Measurements from ENCODE around the gene FUT1. TPM values are rescaled to one million over a fixed set of nuclear protein-coding genes. Genes with fewer than 3 reads are reported as not detected.

The FUT1 gene
- total RNA-seq = 16.3 and 30.4 TPM in 2 replicates

GRCh38 chr19:48752496-48753365, at the start of gene FUT1:
Gene FUT1, minus strand, starts transcription at chr19:48752641. Its CDS starts 1,360 bp downstream, at chr19:48751281.

GRCh38 chr19:48755084-48755641, 2.7 kb upstream of the FUT1 start, which contains the start of gene FGF21:
Gene FGF21, plus strand, starts transcription at chr19:48755524. Its CDS starts 713 bp downstream, at chr19:48756237.

GRCh38 chr19:48746738-48747575, 5.5 kb downstream of the FUT1 start, which contains the start of gene IZUMO1:
Gene IZUMO1, minus strand, starts transcription at chr19:48746909. Its CDS starts 1,050 bp downstream, at chr19:48745859.

GRCh38 chr19:48740164-48740972, 12.1 kb downstream of the FUT1 start, which contains the start of gene RASIP1:
Gene RASIP1, minus strand, starts transcription at chr19:48740610. Its CDS starts 328 bp downstream, at chr19:48740282.

GRCh38 chr19:48719263-48720171, 32.9 kb downstream of the FUT1 start, which contains the start of gene MAMSTR:
Gene MAMSTR, minus strand, starts transcription at chr19:48719725. Its CDS starts 694 bp downstream, at chr19:48719031.

Other genes starting within 250 kb of the FUT1 start
- gene LMTK3, start 240.8 kb downstream of the FUT1 start, total RNA-seq = 1.0 and 3.6 TPM in 2 replicates
- gene SULT2B1, start 200.5 kb downstream of the FUT1 start, total RNA-seq = 7.8 and 9.9 TPM in 2 replicates
- gene SPACA4, start 145.9 kb downstream of the FUT1 start, total RNA-seq = 0.21 TPM in 1 of 2 replicates, not detected in the other
- gene FAM83E, start 137.6 kb downstream of the FUT1 start, total RNA-seq = 17.0 and 25.6 TPM in 2 replicates
- gene RPL18, start 133.5 kb downstream of the FUT1 start, total RNA-seq = 1,268 and 2,578 TPM in 2 replicates
- gene SPHK2, start 133.1 kb downstream of the FUT1 start, total RNA-seq = 4.3 and 5.5 TPM in 2 replicates
- gene DBP, start 115.3 kb downstream of the FUT1 start, total RNA-seq = 5.5 and 12.2 TPM in 2 replicates
- 2.4 and 4.8 TPM in 2 replicates for gene CA11, start 106.5 kb downstream of the FUT1 start, total RNA-seq
- 0.14 TPM in 1 of 2 replicates, not detected in the other for gene NTN5, start 79.6 kb downstream of the FUT1 start, total RNA-seq
- gene FUT2, start 56.7 kb downstream of the FUT1 start, total RNA-seq = 5.1 and 46.3 TPM in 2 replicates
- 0.34 and 0.57 TPM in 2 replicates for gene MAMSTR, start 32.9 kb downstream of the FUT1 start, total RNA-seq
- 0.71 and 1.4 TPM in 2 replicates for gene RASIP1, start 12.0 kb downstream of the FUT1 start, total RNA-seq
- 0.36 and 0.68 TPM in 2 replicates for gene IZUMO1, start 5.7 kb downstream of the FUT1 start, total RNA-seq
- gene FGF21, start 2.9 kb upstream of the FUT1 start, total RNA-seq = 0.21 and 0.34 TPM in 2 replicates
- 21.9 and 27.1 TPM in 2 replicates for gene BCAT2, start 58.4 kb upstream of the FUT1 start, total RNA-seq
- 2.9 and 5.1 TPM in 2 replicates for gene HSD17B14, start 83.8 kb upstream of the FUT1 start, total RNA-seq
- gene PLEKHA4, start 116.0 kb upstream of the FUT1 start, total RNA-seq = 1.0 and 4.2 TPM in 2 replicates
- gene PPP1R15A, start 119.8 kb upstream of the FUT1 start, total RNA-seq = 194 and 385 TPM in 2 replicates
- 0.34 TPM in 1 of 2 replicates, not detected in the other for gene TULP2, start 146.1 kb upstream of the FUT1 start, total RNA-seq
- 98.8 and 207 TPM in 2 replicates for gene NUCB1, start 147.7 kb upstream of the FUT1 start, total RNA-seq
- gene DHDH, start 181.1 kb upstream of the FUT1 start, total RNA-seq = 1.6 and 14.7 TPM in 2 replicates
- 55.3 and 64.6 TPM in 2 replicates for gene BAX, start 202.2 kb upstream of the FUT1 start, total RNA-seq
- gene FTL, start 212.7 kb upstream of the FUT1 start, total RNA-seq = 3,338 and 4,738 TPM in 2 replicates
- 27.7 and 52.4 TPM in 2 replicates for gene GYS1, start 240.7 kb upstream of the FUT1 start, total RNA-seq
- 140 and 155 TPM in 2 replicates for gene RUVBL2, start 241.2 kb upstream of the FUT1 start, total RNA-seq